GM12891 (cell line): ENCODE measurements around the gene SLC6A19.

Experiments
- POLR2A ChIP-seq: IDR thresholded peaks from 2 replicates; pipeline ENCODE4 v1.6.1; 2011; ENCODE audit warnings: low read depth, low read length, control low read depth
- POLR2AphosphoS5 ChIP-seq: IDR thresholded peaks from 2 replicates; pipeline ENCODE4 v1.6.1; 2011; ENCODE audit warnings: low read depth, low read length, control low read depth
- POU2F2 ChIP-seq: IDR thresholded peaks from 2 replicates; pipeline ENCODE4 v1.6.1; 2011; ENCODE audit warnings: low read depth, mild to moderate bottlenecking, control low read depth, low read length, moderate library complexity
- SPI1 ChIP-seq: IDR thresholded peaks from 2 replicates; pipeline ENCODE4 v1.6.1; 2011; ENCODE audit warnings: low read depth, low read length, control low read depth
- TAF1 ChIP-seq: IDR thresholded peaks from 2 replicates; pipeline ENCODE4 v1.6.1; 2011; ENCODE audit warnings: low read depth, low read length, control low read depth

GRCh38 chr5:1261643-1262042 is 60.2 kb downstream of the SLC6A19 start:
- TF ChIP-seq POLR2A = no peak
- TF ChIP-seq POLR2AphosphoS5 = no peak
- TF ChIP-seq TAF1 = no peak
- no peak for TF ChIP-seq SPI1
- no peak for TF ChIP-seq POU2F2
